ENCODE measurements around the gene ASPG. TPM values are rescaled to one million over a fixed set of nuclear protein-coding genes. Genes with fewer than 3 reads are reported as not detected.

The ASPG gene
- 0.87 and 1.2 TPM in 2 replicates for total RNA-seq (ENCODE audit: low replicate concordance)

DNA sequence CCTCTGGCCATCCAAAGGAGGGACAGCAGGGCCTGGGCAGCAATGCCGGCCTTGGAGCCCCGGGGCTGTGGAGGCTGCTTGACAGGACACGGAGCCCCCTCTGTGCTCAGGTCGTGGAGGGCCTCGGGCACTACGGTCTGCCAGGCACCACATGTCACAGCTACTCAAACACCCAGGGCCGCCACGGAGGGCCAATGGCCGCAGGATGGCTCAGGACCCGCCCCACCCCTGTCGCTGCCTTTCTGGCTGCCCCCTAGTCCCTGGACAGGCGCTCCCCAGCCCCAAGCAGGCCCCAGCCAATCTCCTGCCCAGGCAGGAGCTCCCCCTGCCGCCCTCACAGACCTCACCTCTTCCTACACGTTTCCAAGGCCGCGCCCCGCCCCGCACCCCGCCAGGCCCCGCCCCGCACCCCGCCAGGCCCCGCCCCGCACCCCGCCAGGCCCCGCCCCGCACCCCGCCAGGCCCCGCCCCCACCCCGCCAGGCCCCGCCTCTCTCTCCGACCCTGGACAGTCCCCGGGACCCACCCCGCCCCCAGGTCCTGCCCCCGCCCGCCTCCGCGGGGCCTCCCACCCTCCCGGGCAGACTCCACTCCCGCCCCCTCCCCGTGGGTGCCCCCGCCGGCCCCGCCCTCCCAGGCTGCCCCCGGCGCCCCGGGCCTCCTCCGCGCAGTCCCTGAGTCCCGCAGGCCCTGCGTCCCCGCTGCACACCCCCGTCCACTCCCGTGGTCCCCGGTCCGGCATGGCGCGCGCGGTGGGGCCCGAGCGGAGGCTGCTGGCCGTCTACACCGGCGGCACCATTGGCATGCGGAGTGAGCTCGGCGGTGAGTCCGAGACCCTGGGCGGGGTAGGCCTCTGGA, at the start of gene ASPG:
Gene ASPG (plus strand): TSS at position 669 of the 857 bp plus-strand sequence. CDS start 71 bp downstream, at position 740.
- no peak within 1 kb of the TSS for H3K4me3 Mint-ChIP-seq
- peak; percentile 79 for DNase-seq (ENCODE audit: low spot score)
- Histone ChIP-seq H3F3A (ENCODE audit: low read depth) (no peaks in the 10 kb centered on the region), H3K27me3 (peaks cover 20% of the 10 kb centered on the region), H3K36me3 (no peaks in the 10 kb centered on the region), H3K4me2 (peak within 1 kb of the TSS; percentile 76), H3K9me3 (ENCODE audit: low read depth) (no peaks in the 10 kb centered on the region), H2AFZ (replicated peaks) (peak within 1 kb of the TSS; percentile 79), H4K20me1 (ENCODE audit: low read depth) (no peaks in the 10 kb centered on the region), H3K4me3 (peak within 1 kb of the TSS; percentile 49), H3K9ac (no peak within 1 kb of the TSS), H3K4me1 (no peaks in the 10 kb centered on the region), H3K79me2 (ENCODE audit: low read depth) (no peaks in the 10 kb centered on the region), H3K27ac (no peak within 1 kb of the TSS)
- no peaks in the 10 kb centered on the region for H3K36me3 Mint-ChIP-seq
- no peaks in the 10 kb centered on the region for H3K9me3 Mint-ChIP-seq
- H3K27ac Mint-ChIP-seq, result peak within 1 kb of the TSS; percentile 9
- no peaks in the 10 kb centered on the region for H3K4me1 Mint-ChIP-seq
- TF ChIP-seq EZH2phosphoT487 (IDR thresholded peaks at IDR 0.05) (no peak), EZH2 (IDR thresholded peaks at IDR 0.05) (peak; percentile 33)
- H3K27me3 Mint-ChIP-seq (ENCODE audit: insufficient read depth, low read depth), result peaks cover 5% of the 10 kb centered on the region

DNA sequence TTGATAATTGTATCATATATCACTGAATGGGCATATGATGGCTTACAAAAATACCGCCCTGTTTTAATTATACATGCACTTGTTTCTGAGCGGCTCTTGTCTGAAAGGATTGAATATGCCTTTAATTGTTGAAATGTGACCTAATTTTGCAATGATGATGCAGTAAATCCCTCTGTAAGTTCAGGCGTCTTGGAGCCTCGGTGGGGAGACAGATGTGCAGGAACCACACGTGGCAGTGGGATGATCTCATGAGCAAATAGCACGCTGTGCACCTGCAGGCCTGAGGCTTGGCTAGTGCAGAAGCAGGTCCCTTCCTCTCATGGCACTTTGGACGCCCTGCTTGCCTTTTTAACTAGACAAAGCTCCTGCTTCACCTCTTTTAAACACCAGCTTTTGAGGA, 49.3 kb upstream of the ASPG start:
- no peaks in the 10 kb centered on the region for H3F3A ChIP-seq (ENCODE audit: low read depth)
- no peaks in the 10 kb centered on the region for H3K27me3 ChIP-seq
- Mint-ChIP-seq H3K27me3 (ENCODE audit: insufficient read depth, low read depth) (no peaks in the 10 kb centered on the region), H3K4me3 (no peak overlapping the region), H3K4me1 (peaks cover 16% of the 10 kb centered on the region), H3K9me3 (no peaks in the 10 kb centered on the region), H3K36me3 (no peaks in the 10 kb centered on the region), H3K27ac (no peak overlapping the region)
- no peaks in the 10 kb centered on the region for H3K79me2 ChIP-seq (ENCODE audit: low read depth)
- peaks cover 7% of the 10 kb centered on the region for H3K4me1 ChIP-seq
- H3K9ac ChIP-seq, result no peak overlapping the region
- H3K4me3 ChIP-seq, result no peak overlapping the region
- H2AFZ ChIP-seq (replicated peaks), result no peak overlapping the region
- H4K20me1 ChIP-seq (ENCODE audit: low read depth), result no peaks in the 10 kb centered on the region
- no peak overlapping the region for H3K4me2 ChIP-seq
- TF ChIP-seq, protein P1, sequence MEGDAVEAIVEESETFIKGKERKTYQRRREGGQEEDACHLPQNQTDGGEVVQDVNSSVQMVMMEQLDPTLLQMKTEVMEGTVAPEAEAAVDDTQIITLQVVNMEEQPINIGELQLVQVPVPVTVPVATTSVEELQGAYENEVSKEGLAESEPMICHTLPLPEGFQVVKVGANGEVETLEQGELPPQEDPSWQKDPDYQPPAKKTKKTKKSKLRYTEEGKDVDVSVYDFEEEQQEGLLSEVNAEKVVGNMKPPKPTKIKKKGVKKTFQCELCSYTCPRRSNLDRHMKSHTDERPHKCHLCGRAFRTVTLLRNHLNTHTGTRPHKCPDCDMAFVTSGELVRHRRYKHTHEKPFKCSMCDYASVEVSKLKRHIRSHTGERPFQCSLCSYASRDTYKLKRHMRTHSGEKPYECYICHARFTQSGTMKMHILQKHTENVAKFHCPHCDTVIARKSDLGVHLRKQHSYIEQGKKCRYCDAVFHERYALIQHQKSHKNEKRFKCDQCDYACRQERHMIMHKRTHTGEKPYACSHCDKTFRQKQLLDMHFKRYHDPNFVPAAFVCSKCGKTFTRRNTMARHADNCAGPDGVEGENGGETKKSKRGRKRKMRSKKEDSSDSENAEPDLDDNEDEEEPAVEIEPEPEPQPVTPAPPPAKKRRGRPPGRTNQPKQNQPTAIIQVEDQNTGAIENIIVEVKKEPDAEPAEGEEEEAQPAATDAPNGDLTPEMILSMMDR (IDR thresholded peaks at IDR 0.05), result no peak
- TF ChIP-seq EZH2phosphoT487 (IDR thresholded peaks at IDR 0.05) (no peak), EZH2 (IDR thresholded peaks at IDR 0.05) (no peak)
- DNase-seq (ENCODE audit: low spot score), result no peak
- no peaks in the 10 kb centered on the region for H3K36me3 ChIP-seq
- no peaks in the 10 kb centered on the region for H3K9me3 ChIP-seq (ENCODE audit: low read depth)
- no peak overlapping the region for H3K27ac ChIP-seq

DNA sequence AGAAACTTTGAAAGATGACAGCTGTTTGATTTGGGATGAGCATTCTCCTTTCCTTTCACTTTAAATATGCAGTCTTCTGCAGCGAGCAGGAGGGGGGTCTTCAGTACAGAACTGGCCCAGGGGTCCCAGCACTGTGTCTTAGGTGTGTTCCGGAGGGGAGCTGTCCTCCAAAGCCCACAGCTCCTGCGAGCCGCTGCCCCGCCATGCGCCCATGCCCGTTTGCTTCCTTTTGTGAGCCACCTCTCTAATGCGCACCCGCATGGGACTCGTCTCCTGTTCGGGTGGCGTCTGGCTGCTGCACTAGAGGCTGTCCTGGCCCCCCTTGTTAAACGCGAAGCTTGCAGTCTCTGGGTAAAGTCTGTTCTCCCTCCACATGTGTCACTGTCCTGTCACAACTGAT, 48.4 kb upstream of the ASPG start:
- no peak overlapping the region for H3K4me3 Mint-ChIP-seq
- no peaks in the 10 kb centered on the region for H3K27me3 Mint-ChIP-seq (ENCODE audit: insufficient read depth, low read depth)
- no peaks in the 10 kb centered on the region for H3F3A ChIP-seq (ENCODE audit: low read depth)
- H3K27me3 ChIP-seq, result no peaks in the 10 kb centered on the region
- DNase-seq (ENCODE audit: low spot score), result no peak
- no peak overlapping the region for H3K27ac ChIP-seq
- H2AFZ ChIP-seq (replicated peaks), result no peak overlapping the region
- H3K36me3 ChIP-seq, result no peaks in the 10 kb centered on the region
- no peak overlapping the region for H3K9ac ChIP-seq
- no peaks in the 10 kb centered on the region for H3K36me3 Mint-ChIP-seq
- no peaks in the 10 kb centered on the region for H3K9me3 Mint-ChIP-seq
- no peaks in the 10 kb centered on the region for H3K9me3 ChIP-seq (ENCODE audit: low read depth)
- H3K27ac Mint-ChIP-seq, result no peak overlapping the region
- no peak for TF ChIP-seq EZH2 (IDR thresholded peaks at IDR 0.05)
- TF ChIP-seq, protein P1 (IDR thresholded peaks at IDR 0.05), result no peak
- TF ChIP-seq EZH2phosphoT487 (IDR thresholded peaks at IDR 0.05), result no peak
- H3K4me1 Mint-ChIP-seq, result peaks cover 16% of the 10 kb centered on the region
- H3K79me2 ChIP-seq (ENCODE audit: low read depth), result no peaks in the 10 kb centered on the region
- H4K20me1 ChIP-seq (ENCODE audit: low read depth), result no peaks in the 10 kb centered on the region
- no peak overlapping the region for H3K4me3 ChIP-seq
- peaks cover 11% of the 10 kb centered on the region for H3K4me1 ChIP-seq
- H3K4me2 ChIP-seq, result no peak overlapping the region

DNA sequence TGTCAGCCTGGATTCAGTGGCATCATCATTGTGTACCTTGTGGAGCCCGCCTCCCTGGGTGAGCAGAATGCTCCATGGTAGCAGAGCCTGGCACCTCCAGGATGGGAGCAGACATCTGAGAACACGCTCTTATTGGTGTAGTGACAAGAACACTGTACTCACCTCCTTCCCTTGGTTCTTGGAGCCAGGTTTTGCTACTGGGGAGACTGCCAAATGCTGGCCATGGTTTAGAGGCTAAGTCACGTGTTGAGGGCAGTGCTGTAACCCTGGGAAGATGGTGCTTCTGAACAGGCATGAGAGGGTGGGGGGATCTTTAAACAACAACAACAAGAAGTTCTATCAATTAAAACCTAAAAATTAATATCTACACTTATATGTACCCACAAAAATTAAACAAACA, 47.6 kb upstream of the ASPG start:
- H3K4me2 ChIP-seq, result no peak overlapping the region
- DNase-seq (ENCODE audit: low spot score), result no peak
- H2AFZ ChIP-seq (replicated peaks), result no peak overlapping the region
- no peak overlapping the region for H3K4me3 ChIP-seq
- Mint-ChIP-seq H3K27me3 (ENCODE audit: insufficient read depth, low read depth) (no peaks in the 10 kb centered on the region), H3K36me3 (no peaks in the 10 kb centered on the region), H3K4me3 (no peak overlapping the region), H3K27ac (no peak overlapping the region), H3K4me1 (peaks cover 16% of the 10 kb centered on the region), H3K9me3 (no peaks in the 10 kb centered on the region)
- H3K9me3 ChIP-seq (ENCODE audit: low read depth), result no peaks in the 10 kb centered on the region
- H3K27me3 ChIP-seq, result no peaks in the 10 kb centered on the region
- no peaks in the 10 kb centered on the region for H3K79me2 ChIP-seq (ENCODE audit: low read depth)
- no peaks in the 10 kb centered on the region for H3K36me3 ChIP-seq
- no peak overlapping the region for H3K9ac ChIP-seq
- peaks cover 11% of the 10 kb centered on the region for H3K4me1 ChIP-seq
- TF ChIP-seq EZH2phosphoT487 (IDR thresholded peaks at IDR 0.05), result no peak
- TF ChIP-seq, protein P1 (IDR thresholded peaks at IDR 0.05), result no peak
- TF ChIP-seq EZH2 (IDR thresholded peaks at IDR 0.05), result no peak
- no peaks in the 10 kb centered on the region for H3F3A ChIP-seq (ENCODE audit: low read depth)
- no peak overlapping the region for H3K27ac ChIP-seq
- H4K20me1 ChIP-seq (ENCODE audit: low read depth), result no peaks in the 10 kb centered on the region

All from neural progenitor cell (in vitro differentiated cells).